ENCODE measurements around the gene ATP6V1F.

ATP6V1F gene

DNA sequence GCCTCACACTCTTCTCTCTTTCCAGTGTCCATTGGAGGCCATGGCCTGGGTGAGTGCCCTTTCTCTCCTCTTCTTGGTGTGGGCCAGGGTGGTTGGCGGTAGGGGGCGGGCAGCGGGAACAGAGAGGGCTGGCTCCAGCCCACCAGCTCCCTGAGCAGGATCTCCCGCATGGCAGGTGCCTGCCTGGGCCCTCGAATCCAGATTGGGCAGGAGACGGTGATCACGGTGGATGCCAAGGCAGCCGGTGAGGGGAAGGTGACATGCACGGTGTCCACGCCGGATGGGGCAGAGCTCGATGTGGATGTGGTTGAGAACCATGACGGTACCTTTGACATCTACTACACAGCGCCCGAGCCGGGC, 13.5 kb upstream of the ATP6V1F start:
- no peak for DNase-seq

DNA sequence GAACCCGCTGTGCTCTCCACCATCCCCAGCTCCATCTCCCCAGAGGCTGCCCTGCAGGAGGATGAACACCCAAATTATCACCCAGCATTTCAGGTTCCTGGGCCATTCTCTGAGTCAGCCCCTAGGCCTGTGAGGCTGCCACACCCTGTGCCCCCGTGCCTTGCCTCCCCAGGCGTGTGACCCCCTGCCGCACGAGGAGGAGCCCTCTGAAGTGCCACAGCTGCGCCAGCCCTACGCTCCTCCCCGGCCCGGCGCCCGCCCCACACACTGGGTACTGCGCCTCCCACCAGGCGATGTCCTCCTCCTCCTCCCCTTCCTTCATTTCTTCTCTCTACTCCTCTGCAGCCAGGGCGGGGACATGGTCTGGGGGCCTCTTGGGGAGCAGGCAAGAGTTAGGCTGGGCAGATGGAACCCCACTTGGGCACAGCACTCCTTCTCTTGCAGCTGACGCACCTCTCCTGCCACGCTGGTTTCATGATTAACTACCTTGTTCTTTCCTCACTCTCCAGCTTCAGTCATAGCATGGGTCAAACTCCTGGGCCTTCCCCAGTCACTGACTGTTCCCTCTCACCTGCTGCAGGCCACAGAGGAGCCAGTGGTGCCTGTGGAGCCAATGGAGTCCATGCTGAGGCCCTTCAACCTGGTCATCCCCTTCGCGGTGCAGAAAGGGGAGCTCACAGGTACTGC, 12.7 kb upstream of the ATP6V1F start:
- no peak for DNase-seq

DNA sequence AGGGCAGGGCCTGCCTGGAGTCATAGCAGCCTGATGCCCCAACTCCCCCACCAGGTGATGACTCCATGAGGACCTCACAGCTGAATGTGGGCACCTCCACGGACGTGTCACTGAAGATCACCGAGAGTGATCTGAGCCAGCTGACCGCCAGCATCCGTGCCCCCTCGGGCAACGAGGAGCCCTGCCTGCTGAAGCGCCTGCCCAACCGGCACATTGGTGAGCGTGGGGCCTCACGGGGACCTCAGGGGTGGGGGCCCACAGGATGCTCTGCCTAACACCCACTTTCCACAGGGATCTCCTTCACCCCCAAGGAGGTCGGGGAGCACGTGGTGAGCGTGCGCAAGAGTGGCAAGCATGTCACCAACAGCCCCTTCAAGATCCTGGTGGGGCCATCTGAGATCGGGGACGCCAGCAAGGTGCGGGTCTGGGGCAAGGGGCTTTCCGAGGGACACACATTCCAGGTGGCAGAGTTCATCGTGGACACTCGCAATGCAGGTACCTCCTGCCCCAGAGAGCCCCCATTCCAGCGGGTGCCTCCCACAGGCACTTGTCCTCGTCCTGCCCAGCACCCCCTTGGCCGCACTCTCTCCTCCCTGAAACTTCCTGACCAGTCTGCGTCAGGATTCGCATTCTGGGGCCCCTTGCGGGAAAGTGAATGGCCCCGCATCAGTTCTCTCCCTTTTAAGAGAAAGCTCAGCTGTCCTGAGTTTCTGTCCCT, 10.0 kb upstream of the ATP6V1F start:
- no peak for DNase-seq

DNA sequence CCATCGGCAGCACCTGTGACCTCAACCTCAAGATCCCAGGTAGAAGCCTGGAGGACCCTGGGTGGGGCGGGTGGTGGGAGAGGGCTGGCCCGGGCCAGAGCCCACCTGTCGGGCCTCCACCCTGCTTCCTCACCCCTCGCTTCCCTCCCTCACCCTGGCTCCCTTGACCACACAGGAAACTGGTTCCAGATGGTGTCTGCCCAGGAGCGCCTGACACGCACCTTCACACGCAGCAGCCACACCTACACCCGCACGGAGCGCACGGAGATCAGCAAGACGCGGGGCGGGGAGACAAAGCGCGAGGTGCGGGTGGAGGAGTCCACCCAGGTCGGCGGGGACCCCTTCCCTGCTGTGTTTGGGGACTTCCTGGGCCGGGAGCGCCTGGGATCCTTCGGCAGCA, 8.9 kb upstream of the ATP6V1F start:
- DNase-seq = no peak

DNA sequence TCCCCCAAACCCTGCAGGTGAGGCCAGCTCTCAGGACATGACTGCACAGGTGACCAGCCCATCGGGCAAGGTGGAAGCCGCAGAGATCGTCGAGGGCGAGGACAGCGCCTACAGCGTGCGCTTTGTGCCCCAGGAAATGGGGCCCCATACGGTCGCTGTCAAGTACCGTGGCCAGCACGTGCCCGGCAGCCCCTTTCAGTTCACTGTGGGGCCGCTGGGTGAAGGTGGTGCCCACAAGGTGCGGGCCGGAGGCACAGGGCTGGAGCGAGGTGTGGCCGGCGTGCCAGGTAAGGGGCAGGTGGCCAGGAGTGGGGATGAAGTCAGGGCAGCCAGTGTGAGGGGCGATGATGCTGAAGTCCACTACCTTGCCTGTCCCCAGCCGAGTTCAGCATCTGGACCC, 8.3 kb upstream of the ATP6V1F start:
- no peak for DNase-seq

DNA sequence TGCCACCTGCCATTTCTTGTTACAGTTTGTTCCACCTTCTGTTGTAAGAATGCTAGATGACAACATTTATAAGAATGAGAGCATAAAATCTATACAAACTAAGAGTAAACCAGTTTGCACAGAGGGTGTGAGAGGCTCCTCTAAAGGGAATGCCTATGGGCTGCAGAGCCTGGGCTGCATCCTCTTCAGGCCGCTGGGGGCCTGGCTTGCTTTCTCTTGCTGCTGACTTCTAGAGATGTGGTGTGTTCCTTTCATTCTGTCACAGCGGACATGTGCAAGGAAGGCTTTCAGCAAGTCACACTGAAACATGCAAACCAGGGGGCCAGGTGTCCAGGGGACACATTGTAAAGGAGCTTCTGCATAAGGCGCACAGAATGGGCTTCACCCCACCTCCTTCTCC, 7.1 kb upstream of the ATP6V1F start:
- DNase-seq = no peak

DNA sequence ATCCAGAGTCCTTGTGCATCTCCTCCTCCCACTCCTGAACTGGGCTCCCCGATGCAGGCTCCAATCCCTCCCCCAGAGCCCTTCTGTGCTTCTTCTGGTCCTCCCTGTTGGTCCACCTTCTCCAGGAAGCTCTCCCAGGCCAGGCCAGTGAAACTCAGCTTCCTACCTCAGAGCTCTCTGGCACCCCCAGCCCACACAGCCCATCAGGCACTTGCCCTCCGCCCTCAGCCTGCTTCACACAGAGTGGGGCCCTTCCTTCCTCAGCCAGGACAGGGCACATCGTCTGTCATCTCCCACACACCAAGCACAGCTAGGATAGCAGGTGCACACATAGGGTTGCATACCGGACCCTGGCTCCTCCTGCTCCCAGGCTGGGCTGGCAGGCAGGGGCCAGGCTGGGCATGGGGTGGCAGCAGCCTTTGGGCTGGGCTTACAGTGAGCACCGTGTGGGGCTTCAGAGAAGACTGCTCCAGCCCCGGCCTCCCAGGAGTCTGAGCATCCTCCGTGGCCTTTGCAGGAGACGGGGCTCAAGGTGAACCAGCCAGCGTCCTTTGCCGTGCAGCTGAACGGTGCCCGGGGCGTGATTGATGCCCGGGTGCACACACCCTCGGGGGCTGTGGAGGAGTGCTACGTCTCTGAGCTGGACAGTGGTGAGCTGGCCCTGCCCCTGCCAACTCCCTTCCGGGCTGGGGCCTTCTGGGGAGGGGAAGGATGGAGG, 6.5 kb upstream of the ATP6V1F start:
- DNase-seq = no peak

DNA sequence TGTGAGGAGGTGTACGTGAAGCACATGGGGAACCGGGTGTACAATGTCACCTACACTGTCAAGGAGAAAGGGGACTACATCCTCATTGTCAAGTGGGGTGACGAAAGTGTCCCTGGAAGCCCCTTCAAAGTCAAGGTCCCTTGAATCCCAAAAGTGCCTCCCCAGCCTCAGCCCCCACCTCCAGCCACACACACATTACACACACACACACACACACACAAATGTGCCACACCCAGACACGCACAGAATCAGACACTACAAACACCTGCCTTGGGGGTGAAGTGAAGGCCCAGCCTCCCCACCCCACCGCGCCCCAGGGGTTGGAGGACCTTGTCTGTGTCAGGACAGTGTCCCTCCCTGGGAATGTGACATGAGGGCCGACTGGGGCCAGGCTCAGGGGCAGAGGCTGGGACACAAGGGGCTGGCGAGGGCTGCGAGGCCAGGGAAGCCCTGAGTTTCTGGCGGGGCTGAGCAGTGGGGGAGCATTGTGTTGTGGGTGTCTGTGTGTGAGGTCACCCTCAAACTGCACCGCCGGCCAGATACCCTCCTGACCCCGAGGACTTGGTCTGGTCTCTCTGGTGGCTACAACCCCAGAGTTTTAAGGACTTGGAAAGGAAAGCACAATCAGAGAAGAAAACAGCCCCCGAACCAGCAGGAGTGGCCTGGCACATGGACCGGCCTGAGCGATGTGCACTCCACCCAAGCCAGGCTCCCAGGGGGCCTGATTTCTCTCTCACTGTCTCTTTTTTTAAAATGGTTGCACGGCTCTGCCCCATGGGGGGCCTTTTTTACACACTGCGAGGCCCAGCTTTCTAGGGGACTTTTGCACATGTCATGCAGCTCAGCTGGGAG, 4.0 kb upstream of the ATP6V1F start:
- DNase-seq = no peak

DNA sequence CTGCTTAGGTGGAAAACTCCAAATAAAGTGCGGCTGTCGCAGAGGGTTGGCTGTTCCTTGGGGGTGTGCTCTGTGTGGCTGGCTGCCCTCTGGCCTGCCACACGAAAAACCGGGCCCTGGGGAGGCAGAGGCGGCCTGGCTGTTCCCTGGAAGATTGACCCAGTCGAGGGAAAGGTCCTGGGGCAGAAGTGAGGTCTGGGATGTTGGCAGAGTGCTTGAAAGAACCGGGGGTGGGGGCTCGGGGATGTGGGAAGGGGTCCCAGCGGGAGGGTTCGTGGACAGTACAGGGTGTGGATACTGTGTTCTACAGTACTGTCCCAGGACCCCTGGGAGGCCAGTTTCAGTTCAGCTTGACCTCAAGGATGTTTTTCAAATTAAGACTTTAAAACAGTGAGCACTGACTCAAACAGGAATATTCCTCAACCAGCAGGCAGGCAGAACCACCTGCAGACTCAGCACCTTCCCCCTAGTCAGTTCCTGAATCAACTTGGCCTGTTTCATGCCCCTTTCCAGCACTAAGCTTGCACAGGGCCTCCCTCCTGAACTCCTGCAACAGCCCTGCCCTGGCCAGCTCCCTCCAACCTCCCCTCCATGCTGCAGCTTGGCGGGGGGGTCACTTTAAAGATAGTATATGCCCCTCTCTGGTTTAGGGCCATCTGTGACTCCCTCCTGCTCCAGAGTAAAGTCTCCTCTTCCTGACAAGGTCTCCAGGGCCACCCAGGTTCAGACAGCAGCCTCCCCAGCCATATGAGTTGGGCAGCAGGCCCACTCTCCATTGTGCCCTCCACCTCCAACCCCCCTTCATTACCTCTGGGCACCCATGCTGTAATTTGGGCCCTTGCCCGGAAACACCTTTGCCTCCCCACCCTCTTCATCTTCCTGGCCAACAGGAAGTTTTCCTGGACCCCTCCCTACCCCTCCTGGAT, 3.2 kb upstream of the ATP6V1F start:
- DNase-seq = no peak

DNA sequence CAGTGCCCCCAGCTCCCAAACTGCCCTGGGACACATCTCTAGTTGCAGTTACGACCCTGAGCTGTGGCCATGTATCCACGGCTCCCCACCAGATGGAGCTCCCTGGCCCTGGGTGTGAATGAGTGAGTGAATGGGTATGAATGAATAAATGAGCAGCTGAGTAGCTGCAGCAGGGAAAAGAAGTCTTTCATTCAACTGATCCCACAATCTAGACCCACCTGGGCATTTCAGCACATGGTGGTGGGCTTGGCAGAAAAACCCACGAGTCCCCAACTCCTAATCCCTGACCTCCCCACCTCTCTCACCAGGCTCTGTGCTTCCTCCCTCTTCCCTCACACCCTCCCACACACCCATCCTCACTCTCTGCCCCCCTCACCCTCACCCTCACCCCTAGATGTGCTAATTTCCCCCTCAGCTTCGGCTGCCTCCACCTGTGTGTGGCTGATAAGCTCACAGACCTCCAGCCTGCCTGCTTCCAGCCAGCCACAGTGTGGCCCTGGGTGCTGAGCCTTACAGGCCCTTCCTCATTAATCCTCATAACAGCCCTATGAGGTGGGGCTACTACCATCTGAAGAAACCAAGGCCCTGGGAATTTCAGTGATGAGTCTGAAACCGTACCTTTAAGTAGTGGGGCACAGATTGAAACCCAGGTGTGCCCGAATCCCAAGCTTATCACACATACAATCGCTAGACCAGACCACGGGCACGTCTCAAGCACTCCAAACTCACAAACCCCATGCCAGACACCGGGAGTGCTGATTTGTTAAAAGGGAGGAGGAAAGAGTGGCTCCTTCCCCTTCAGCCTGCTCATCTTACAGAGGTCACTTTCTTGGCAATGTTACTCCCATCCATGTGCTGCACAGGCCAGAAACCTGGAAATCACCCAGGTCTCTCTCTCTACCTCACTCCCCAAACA, 2.2 kb upstream of the ATP6V1F start:
- DNase-seq = no peak

DNA sequence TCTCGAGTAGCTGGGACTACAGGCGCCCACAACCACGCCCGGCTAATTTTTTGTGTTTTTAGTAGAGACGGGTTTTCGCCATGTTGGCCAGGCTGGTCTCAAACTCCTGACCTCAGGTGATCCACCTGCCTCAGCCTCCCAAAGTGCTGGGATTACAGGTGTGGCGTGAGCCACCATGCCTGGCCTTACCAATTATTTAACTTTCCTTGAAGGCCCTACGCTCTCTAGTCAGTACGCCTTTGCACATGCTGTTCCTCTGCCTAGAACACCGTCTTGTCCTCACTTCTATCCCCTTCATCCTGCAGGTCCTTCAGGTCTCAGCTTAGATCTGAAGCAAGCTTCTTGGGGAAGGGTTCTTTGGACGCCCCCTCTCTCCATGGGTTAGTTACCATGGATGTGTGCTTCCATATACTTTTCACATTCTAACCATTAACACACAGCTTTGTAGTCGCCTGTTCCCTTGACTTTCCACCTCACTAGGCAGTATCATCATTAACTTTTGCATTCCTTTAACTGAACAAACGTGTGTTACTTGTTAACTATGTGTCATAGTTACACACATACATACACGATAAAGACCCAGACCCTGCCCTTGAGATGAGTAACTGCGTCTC, 592 bp upstream of the ATP6V1F start:
- no peak for DNase-seq

DNA sequence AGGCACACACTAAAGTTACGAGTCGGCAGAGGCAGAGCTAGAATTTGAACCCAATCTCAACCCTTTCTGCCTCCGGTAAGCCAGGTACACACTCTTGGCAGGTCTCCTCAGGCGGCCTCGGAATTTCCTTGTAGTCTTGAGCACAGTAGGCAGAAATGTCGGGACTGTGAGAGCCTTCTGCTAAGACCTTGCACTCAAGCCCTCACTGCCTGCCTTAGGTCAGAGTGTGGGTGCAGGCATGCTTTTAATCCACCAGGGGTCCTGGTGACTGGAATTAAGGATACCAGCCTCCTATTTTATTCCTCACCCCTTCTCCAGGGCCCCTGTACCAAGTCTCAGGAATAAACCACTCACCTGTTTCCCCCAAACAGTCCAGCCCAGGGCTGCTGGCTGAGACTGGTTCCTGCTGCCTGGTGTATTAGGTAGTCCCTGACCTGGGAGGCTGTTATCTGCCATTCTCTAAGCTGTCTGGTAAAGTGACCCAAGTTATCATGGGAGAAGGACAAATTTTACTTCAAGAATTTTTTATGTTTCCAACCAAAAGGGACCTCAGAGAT, 855 bp downstream of the ATP6V1F start:
- no peak for DNase-seq

DNA sequence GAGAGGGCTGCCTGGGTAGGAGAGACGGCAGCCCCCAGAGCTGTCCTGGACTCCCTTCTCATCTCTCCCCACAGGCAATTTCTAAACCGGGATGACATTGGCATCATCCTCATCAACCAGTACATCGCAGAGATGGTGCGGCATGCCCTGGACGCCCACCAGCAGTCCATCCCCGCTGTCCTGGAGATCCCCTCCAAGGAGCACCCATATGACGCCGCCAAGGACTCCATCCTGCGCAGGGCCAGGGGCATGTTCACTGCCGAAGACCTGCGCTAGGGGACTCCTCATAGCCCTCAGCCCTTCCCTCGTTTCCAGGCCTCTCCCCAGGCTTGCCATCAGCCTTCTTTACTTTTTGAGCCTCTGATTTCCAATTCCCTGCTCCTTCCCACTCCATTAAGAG, 2.6 kb downstream of the ATP6V1F start:
- no peak for DNase-seq

DNA sequence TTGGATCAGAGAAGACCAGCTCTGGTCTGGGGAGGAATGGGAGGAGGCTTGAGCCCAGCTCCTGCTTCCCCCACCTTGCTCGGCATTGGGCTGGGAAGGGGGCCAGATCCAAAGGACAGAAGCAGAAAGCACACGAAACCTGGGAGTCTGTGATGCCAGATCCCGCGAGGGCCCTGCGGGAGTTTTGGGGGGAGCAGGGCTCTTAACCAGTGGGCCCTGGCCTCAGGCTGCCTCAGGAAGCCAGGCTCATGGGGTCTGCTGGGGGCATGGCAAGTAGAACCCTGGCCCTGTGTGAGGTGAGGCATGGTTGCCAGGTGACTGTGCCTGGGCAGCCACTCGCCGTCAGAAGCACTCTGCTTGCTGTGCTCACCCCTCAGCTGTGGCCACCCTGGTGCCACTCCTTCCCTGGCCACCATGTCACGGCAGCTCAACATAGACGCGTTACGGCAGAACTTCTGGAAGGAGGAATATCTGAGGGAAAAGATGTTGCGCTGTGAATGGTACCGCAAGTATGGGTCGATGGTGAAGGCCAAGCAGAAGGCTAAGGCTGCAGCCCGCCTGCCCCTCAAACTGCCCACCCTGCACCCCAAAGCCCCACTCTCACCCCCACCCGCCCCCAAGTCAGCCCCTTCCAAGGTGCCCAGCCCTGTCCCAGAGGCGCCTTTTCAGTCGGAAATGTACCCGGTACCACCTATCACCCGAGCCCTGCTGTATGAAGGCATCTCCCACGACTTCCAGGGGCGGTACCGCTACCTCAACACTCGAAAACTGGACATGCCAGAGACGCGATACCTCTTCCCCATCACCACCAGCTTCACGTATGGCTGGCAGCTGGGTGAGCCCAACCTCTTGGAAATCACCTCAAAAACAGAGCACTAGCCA, 3.6 kb downstream of the ATP6V1F start:
- DNase-seq = no peak

DNA sequence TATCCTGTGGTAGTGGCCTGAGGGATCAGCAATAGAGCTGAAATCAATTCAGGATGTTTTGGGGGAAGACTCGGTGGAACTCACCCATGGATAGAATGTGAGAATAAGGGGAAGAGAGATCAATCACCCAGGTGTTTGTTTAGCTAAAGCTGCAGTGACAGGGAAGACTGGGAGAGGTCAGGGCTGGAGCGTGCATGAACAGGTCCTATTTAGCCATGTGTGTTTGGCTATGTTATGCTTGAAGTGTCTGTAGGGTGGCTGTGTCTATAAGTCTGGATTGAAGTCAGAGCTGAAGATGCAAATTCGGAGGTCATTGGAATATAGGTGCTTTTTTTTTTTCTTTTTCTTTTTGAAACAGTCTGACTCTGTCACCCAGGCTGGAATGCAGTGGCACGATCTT, 4.6 kb downstream of the ATP6V1F start:
- DNase-seq = no peak

DNA sequence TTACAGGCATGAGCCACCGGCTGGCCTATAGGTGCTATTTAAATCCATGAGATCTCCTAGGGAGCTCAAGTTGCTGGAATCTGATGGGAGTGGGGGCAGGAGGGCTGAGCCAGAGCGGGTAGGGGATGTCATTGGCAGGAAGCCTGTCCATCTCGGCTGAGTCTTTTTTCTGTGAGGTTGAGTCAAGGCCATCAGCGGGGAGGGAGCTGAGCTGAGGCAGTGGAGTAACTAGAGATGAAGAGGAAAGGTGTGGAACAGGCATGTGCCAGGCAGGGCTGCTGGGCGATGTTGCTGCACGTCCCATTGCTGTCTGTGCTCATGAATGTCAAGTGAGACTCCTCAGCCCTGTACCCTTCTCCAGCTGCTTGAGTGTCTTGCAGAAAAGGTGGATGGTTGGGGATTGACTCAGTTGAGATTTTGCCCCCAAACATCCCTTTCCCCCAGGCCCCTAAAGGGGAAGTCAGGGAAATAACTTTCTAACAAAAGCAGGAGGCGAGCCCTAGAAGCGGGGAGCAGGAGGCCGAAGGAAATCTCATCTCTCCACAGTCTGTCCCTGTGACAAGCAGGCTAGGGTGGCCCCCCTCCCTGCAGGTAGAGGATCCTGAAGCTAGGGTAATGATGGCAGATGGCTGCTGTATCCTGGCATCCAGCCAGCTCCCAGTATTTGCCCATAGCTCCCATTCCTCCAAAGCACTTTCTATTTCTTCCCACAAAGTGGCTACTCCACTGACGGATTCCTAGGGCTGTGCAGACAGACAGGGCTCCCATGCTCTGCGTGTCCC, 5.4 kb downstream of the ATP6V1F start:
- DNase-seq = no peak

DNA sequence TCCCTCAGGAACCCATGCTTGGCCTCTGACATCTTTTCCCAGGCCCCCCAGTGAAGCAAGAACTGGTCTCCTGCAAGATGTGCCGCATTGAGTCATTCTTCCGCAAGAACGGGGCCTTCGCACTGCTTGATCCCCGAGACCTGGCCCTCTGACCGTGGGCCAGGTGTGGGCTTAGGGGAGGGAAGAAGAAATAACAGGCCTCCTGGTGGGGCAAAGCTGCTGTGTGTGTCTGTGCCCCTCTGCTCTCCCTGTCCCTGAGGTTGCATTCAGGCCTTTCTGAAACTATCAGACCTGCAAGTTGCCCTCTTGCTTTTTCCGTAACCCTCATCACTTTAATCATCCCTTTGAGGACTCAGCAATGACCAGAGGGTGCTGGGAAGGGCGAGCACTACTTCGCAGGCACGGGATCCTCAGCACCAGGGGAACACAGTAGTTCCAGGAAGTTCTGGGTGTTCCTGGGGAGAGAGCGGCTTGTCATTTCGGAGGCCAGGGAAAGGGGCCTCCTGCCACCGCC, 6.0 kb downstream of the ATP6V1F start:
- DNase-seq = no peak

Measured in SIG-M5 (cell line).